IPS DF 4.7 (cell line): ENCODE results near the gene UBE2U.

ENCODE experiments used
- DNase-seq: peaks from one replicate; pipeline ENCODE4 v3.0.0-alpha.2; 2013; ENCODE audit warnings: low spot score; ENCODE audit errors: extremely low read depth

UBE2U gene

GRCh38 chr1:64203420-64203819, at the start of gene UBE2U:
UBE2U (plus strand) TSS chr1:64203623; CDS start chr1:64204051, 428 bp downstream.
- no peak for DNase-seq

- no peak for DNase-seq
These were observed 48.1 kb upstream of the UBE2U start for GRCh38 chr1:64155278-64155677.

GRCh38 chr1:64161357-64161941, 42.0 kb upstream of the UBE2U start:
- no peak for DNase-seq

- DNase-seq: no peak
These were observed 41.3 kb upstream of the UBE2U start for GRCh38 chr1:64162151-64162550.

- no peak for DNase-seq
These were observed 40.6 kb upstream of the UBE2U start for GRCh38 chr1:64162804-64163203.

GRCh38 chr1:64163431-64163830, 40.0 kb upstream of the UBE2U start:
- DNase-seq: no peak

GRCh38 chr1:64163970-64164369, 39.5 kb upstream of the UBE2U start:
- no peak for DNase-seq

GRCh38 chr1:64166629-64167028, 36.8 kb upstream of the UBE2U start:
- no peak for DNase-seq

GRCh38 chr1:64167176-64167575, 36.2 kb upstream of the UBE2U start:
- no peak for DNase-seq

- no peak for DNase-seq
These were observed 32.2 kb upstream of the UBE2U start for GRCh38 chr1:64171246-64171645.

GRCh38 chr1:64171797-64172281, 31.6 kb upstream of the UBE2U start:
- no peak for DNase-seq

- DNase-seq: no peak
These were observed 30.9 kb upstream of the UBE2U start for GRCh38 chr1:64172458-64172983.

GRCh38 chr1:64173336-64173940, 30.0 kb upstream of the UBE2U start:
- DNase-seq: no peak

GRCh38 chr1:64175639-64176038, 27.8 kb upstream of the UBE2U start:
- no peak for DNase-seq

- no peak for DNase-seq
These were observed 26.8 kb upstream of the UBE2U start for GRCh38 chr1:64176659-64177058.

- no peak for DNase-seq
These were observed 23.8 kb upstream of the UBE2U start for GRCh38 chr1:64179588-64179987.

GRCh38 chr1:64182207-64182606, 21.2 kb upstream of the UBE2U start:
- DNase-seq: no peak

- DNase-seq: no peak
These were observed 19.9 kb upstream of the UBE2U start for GRCh38 chr1:64183395-64184002.

GRCh38 chr1:64184003-64184440, 19.4 kb upstream of the UBE2U start:
- no peak for DNase-seq

GRCh38 chr1:64186138-64186897, 17.1 kb upstream of the UBE2U start:
- no peak for DNase-seq

- no peak for DNase-seq
These were observed 16.5 kb upstream of the UBE2U start for GRCh38 chr1:64186898-64187280.

- no peak for DNase-seq
These were observed 15.8 kb upstream of the UBE2U start for GRCh38 chr1:64187646-64188045.
